NCI-H774 (cell line): ENCODE data around the gene RPL13.

Experiments
- DNase-seq: peaks from one replicate; lab custom pipeline; 2025; lab: John Stamatoyannopoulos, UW

Gene RPL13

DNA sequence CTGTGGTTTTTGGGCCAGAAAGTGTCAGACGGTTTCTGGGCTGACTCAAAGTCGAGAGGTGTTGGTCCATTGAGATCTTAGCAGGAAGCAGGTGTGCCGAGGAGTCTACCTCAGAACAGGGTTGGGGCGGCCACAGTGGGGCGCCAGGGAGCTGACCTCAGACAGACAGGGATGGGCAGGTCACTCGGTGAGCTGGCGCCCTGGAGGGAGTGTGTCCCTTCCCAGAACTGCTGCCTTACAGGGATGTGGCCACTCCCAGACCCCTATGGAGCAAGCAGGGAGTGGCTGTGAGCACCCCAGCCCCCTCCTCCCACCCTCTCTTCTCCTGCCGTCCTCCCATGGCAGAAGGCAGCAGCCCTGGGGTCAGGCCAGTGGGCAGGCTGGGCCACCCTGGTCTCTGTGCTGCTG lies 39.0 kb downstream of the RPL13 start:
- no peak for DNase-seq

- no peak for DNase-seq
Observed at GRCh38 chr16:89599902-89600301, 39.4 kb downstream of the RPL13 start.

DNA sequence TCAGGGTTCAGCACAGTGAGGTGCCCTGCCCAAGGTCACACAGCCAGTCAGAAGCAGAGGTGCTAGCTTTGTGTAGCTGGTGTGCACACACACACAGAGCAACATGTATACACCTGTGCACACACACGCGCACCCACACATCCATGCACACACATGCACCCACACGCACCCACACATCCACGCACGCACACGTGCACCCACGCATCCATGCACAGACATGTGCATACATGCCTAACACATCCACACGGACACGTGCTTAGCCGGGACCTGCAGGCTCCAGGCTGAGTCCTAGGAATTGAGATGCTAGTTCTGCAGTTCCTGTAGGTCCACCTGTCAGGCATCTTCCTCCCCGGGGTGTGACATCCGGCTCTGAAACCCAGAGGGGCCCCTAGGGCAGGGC lies 39.9 kb downstream of the RPL13 start:
- DNase-seq, result no peak

DNA sequence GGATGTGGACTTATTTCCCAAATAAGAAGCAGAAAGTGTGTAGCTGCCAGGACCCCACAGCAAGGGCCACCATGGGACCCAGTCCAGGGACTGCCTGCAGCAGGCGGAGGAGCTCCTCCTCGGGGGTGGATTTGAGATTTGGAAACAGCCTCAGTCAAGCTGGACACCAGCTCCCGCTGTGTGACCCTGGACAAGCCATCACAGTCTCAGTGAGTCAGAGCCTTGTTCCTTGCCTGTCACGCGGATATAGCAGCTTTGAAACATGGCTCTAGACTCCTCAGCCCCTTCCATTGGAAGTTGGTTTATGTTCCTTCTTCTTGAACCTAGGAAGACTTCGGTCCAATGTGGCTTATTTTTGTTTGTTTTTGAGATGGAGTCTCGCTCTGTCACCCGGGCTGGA lies 40.5 kb downstream of the RPL13 start:
- no peak for DNase-seq

DNA sequence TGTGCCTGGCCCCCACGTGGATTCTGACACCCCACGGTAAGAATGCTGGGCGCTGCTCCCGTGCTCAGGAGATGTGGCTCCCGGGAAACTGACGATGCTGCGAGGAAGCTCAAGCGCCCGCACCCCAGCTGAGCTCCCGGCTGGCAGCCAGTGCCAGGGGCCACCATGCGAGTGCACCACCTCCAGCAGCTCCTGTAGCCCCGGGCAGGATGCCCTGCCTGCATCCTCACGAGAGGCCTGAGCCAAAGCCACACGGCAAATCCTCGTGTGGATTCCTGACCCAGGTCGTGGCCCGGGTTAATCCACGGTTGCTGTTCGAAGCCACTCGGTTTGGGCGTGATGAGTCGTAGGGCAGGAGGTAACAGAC lies 41.4 kb downstream of the RPL13 start:
- no peak for DNase-seq

- no peak for DNase-seq
Observed at GRCh38 chr16:89602273-89602951, 41.9 kb downstream of the RPL13 start.

- DNase-seq, result no peak
Observed at GRCh38 chr16:89602952-89603590, 42.6 kb downstream of the RPL13 start.

DNA sequence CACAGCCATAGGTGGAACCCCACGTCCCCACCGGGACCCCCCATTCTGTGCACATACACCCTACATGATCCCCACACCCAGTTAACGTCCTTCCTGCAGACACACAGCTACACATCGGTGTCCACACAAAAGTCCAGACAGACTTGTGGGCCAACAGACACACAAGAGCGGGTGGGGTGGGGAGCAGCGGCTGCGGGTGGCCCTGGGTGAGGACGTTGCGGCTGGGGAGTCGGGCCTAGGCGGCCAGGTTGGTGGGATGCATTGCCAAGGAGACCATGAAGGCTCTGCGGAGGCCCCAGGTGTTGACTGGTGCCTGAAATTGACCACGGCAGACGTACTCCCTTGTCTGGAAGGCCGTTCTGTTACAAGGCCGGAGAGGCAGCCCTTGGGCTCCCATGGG lies 44.3 kb downstream of the RPL13 start:
- no peak for DNase-seq

GRCh38 chr16:89605186-89605970 lies 44.9 kb downstream of the RPL13 start:
- DNase-seq, result no peak

GRCh38 chr16:89606006-89606405 lies 45.5 kb downstream of the RPL13 start:
- no peak for DNase-seq

GRCh38 chr16:89607453-89607852 lies 47.0 kb downstream of the RPL13 start:
- DNase-seq, result no peak

- no peak for DNase-seq
Observed at GRCh38 chr16:89607937-89608740, 47.7 kb downstream of the RPL13 start.

- DNase-seq, result no peak
Observed at GRCh38 chr16:89610108-89610453, 49.6 kb downstream of the RPL13 start.

GRCh38 chr16:89612415-89613166 lies 52.1 kb downstream of the RPL13 start:
- no peak for DNase-seq

- DNase-seq, result no peak
Observed at GRCh38 chr16:89613231-89613953, 52.9 kb downstream of the RPL13 start, which contains the start of gene DPEP1. TSS of gene DPEP1 (plus strand) at chr16:89613642. CDS start at chr16:89630411, 16,769 bp downstream.

GRCh38 chr16:89613954-89614459 lies 53.5 kb downstream of the RPL13 start:
- no peak for DNase-seq
